GM08714 (cell line): ENCODE data around the gene ABHD2.

Experiments used
- H3K4me3 ChIP-seq: fragments of 200-500 bp; sonication (Bioruptor generic); 2 replicates; pipeline ENCODE4 v1.5.1; 2014; ENCODE audit warnings: mild to moderate bottlenecking, low read length, inconsistent platforms
- ZNF274 ChIP-seq: IDR thresholded peaks from 2 replicates; pipeline ENCODE4 v1.6.1; 2012; ENCODE audit warnings: mild to moderate bottlenecking, low read depth, low read length

ABHD2 gene

DNA sequence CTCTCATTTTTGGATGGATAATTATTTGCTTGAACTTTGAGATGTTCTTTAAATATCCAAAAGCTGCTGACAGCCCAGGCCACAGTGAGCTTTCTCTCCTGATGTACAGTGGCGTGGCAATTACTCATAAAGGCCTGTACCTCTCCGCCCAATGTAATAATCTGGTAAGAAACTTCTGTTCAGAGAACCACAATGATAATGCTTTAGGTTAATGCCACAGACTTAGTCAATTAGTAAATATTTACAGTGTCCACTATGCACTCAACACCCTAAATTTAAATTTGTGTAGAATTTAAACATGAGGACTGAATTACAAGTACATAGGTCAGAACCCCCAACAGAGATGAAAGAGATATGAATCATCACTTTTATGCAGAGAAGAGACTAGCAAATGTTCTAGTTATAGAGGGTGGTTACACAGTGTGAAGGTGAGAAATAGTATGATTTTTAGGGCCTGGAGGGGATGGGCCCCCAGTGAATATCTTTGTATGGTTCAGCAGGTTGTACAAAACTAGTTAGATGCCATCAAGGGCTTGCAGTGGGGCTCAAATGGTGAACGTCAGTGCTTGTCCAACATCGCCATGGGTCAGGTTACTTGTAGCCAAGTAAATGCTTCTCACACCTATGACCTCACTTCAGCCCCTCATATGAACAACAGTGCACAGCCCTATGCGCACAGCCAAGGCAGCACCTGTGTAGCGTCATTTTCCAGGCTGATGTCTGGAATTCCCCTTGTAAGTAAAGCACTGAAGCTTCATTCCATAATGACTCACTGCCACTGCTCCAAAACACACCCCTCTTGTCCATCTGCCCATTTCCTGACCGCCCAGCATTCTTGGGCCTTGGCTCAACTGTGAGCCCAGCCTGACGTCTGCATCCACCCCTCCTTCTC is 13.3 kb downstream of the ABHD2 start:
- TF ChIP-seq ZNF274, result no peak
- no peak overlapping the region for H3K4me3 ChIP-seq

DNA sequence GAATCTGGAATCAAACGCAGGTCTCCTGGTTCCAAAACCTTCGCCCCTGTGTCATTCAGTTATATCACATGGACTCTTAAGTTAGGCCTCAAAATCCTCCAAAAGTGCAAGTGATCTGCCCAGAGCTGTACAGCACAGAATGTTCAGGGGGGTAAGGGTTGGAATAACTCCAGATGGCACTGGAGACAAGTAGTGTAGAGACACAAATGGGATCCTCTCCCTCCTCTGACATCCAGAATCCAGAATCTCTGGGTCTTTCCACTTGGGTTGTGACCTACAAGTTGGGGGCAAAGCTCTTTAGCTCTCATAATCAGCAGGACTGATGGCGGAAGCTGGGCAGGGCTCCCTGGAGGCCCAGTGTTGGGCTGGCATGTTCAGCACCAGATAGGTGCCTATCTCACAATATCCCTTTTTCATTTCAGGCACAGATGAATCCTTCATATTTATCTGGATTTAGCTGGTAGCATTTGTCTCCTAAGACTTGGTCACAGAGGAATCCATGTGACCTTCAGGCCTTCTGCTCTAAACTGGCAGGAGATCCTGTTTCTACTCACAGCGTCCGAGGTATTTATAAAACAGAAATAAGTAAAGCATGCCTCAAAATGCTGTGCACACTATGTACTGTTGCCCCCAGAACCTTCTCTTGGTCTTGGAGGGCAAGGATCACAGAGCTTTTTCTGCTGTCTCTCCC is 15.4 kb downstream of the ABHD2 start:
- TF ChIP-seq ZNF274, result no peak
- no peak overlapping the region for H3K4me3 ChIP-seq

DNA sequence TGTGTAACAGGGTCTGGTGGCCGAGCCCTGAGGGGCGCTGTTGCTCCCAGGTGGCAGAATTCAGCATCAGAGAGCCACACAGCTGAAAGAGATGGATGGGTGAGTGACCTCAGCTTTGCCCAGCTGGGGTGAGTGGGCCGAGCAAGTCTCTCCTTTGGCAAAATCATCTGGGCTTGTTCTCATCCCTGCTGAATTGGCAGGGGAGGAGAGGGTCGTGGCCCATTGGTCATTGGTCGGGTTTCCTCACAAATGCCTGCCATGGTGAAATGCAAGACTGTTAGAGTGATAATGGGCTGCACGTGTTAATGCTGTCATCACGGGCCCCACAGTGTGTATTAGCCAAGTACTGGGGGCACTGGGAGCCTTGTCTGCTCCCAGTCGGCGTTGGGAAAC is 15.9 kb downstream of the ABHD2 start:
- no peak for TF ChIP-seq ZNF274
- no peak overlapping the region for H3K4me3 ChIP-seq

DNA sequence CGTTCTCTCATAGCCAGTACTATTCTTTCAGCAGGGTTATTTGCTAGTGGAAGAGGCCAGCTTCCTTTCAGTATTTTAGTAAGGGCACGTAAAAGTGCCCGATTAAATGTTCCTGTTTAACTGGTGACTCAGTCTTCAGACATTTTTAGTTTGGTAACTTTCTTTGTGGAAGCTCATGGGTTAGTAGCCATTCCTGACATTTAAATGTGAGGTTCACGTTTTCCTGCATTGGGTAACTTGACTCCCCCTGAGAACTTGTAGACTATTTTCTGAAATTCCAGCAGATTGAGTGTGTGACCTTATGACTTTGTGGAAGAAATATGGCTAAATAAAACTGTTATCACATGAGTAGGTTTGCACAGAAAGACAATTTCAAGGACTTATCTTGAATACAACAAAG is 16.9 kb downstream of the ABHD2 start:
- H3K4me3 ChIP-seq, result no peak overlapping the region
- TF ChIP-seq ZNF274, result no peak

DNA sequence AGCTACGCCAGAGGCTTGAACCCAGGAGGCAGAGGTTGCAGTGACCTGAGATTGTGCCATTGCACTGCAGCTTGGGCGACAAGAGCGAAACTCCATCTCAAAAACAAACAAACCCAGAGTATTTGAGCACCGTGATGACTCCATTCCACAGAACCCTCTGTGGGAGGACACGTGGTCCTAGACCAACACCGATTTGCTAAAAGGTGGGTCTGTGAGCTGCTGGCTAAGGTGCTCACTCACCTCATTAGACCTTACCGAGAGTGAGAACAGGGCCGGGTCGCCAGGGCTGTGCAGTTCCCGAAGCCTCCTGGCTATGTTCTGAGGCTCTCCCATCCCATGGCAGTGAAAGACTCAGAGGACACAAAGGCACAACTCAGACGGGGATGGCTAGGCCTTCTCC is 17.9 kb downstream of the ABHD2 start:
- no peak for TF ChIP-seq ZNF274
- no peak overlapping the region for H3K4me3 ChIP-seq

DNA sequence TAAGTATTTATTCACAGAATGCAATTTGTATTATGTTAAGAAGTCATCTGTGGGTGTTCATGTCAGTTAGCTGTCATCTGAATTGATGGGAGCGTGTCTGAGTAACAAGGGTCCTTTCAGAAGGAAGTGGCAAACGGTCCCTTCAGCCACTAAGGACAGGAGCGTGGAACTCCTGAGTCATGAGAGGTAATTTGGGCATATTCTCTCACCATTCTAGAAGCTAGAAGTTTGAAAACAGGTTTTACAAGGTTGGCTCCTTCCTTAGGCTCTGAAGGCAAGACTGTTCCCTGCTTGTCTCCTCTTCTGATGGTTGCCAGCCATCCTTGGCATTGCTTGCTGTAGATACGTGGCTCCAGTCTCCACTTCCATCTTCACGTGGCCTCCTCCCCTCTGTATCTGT is 19.7 kb downstream of the ABHD2 start:
- no peak for TF ChIP-seq ZNF274
- H3K4me3 ChIP-seq, result no peak overlapping the region

DNA sequence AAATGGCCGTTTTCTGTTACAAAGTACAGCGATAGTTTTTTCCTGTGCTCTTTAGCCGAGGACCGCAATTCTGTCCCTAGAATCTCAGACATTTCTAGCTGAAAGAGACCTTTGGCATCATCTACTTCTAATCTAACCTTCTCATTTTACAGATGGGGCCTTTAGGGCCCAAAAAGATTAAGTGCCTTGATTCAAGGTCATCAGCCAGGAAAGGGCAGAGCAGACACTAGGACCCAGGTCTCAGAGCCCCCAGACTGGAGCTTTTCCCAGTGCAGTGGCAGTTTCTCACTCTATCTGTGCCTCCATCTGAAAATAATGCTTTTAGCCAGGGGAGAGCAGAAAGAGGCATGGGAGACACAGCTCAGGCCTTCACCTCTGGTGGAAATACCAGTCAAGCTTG is 20.6 kb downstream of the ABHD2 start:
- H3K4me3 ChIP-seq, result no peak overlapping the region
- no peak for TF ChIP-seq ZNF274

DNA sequence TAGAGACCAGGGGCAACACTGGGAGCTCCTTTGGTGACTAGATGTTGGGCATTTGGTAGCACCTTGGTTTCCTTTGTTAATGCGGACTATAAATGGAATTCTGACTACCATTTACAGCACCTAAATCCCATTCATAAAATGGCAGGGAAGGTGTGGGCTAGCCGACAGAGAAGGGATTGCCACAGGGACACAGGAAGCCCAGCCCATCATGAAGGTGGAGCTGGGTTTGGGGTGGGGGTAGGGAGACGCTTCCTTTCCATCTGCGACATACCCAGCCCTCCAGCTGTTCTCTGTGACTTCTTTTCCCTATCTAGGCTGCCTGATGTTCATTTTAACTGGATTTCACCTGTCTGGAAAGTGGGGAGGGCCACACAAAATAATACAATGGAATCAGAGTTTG is 21.0 kb downstream of the ABHD2 start:
- no peak overlapping the region for H3K4me3 ChIP-seq
- TF ChIP-seq ZNF274, result no peak

DNA sequence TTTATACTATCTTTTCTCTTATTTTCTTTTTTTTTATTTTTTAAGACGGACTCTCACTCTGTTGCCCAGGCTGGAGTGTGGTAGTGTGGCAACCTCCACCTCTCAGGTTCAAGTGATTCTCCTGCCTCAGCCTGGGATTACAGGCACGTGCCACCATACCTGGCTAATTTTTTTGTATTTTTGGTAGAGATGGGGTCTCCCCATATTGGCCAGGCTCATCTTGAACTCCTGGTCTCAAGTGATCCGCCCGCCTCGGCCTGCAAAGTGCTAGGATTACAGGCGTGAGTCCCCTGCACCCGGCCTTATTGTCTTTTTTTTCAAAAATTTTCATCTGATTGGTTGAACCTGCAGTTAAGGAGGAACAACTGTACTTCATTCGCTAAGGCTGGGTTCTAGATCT is 21.8 kb downstream of the ABHD2 start:
- H3K4me3 ChIP-seq, result no peak overlapping the region
- no peak for TF ChIP-seq ZNF274

DNA sequence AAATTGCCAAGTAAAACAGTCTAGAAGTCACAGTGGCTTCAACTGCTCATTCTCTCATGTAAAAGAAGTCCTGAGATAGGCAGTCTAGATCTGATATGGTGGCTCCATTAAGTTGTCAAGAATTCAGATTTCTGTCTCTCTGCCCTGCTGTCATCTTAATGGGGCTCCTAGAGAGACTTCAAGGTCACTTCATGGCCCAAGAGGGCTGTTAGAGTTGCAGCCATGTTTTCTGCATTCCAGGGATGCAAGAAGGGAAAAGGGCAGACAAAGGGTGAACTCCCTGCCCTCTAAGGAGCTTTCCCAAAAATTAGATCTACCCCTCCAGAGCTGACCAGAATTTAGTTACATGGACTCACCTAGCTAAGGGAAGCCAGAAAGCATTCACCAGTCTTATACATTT is 23.1 kb downstream of the ABHD2 start:
- no peak overlapping the region for H3K4me3 ChIP-seq
- TF ChIP-seq ZNF274, result no peak

DNA sequence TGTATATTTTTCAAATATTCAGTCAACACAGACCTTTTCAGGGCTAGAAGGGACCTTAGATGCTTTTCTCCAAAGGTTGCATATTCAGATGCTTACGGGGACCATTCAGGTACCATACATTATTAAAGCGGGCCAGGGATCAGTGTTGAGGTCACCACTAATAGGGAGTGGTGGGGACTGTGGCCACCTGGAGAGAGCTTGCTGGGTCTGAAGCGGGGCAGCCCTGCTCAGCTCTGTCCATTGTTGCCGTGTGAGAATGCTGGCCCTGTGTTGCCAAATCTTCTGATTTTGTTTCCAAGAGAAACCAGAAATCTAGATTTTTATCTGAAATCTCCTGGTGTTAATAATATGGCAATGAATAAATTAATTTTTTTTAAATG is 23.7 kb downstream of the ABHD2 start:
- TF ChIP-seq ZNF274, result no peak
- H3K4me3 ChIP-seq, result no peak overlapping the region

DNA sequence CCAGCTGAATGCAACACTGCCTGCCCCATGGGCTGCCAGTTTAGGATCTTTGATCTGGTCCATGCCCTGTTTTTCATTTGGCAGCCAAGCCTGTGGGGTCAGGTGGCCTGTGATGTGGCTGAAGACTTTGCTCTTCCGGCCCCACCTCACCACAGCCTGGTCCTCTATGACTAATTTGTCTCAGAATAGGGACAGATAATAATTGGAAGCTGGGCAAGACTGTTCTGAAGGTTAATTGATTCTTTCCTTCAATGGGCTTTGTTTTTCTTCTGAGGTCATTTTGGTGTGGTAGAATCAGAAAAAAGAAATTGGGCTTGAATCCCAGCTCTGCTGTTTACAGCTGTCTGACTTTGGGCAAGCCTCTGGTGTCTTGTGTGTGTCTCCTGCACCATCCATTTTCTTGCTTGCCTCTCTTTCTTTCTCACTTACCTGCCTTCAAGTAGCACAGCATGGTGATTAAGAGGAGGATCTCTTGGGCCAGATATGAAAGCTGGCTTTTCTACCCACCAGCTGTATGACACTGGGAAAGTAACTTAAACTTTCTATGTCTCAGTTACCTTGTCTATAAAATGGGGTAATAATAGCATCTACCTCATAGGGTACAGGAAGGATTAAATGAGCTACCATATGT is 24.2 kb downstream of the ABHD2 start:
- no peak for TF ChIP-seq ZNF274
- H3K4me3 ChIP-seq, result no peak overlapping the region

DNA sequence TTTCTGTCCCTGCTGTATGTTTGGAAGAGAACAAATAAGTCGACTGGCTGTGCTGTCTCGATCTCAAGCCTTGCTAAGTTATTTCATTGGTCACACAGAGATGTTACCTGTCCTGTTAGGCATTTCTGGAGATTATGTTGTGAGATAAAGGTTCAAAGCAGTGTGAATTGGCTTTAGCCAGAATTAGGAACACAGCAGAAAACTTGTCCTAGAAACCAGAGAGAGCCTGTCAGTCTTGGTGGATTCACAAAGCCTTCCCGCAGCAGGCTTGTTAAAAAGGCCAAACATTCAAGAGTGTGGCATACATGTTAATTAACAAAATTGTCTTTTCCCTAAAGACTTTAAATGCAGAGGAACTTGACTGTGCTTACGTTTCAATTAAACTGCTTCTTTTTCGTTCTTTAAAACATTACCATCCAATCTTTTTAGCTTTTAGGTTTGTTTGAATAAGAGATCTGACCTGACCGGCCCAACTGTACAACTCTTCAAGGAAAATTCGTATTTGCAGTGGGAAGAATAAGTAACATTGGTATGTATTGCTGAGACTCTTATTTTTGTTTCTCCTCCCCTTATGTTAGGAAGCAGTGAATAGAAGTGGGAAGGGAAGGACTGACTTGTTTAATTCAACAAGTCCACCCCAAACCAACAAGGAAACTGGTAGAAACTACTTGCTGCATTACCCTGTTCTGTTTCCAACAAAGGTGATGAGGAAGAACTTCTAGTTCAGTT is 25.2 kb downstream of the ABHD2 start:
- H3K4me3 ChIP-seq, result no peak overlapping the region
- TF ChIP-seq ZNF274, result no peak

DNA sequence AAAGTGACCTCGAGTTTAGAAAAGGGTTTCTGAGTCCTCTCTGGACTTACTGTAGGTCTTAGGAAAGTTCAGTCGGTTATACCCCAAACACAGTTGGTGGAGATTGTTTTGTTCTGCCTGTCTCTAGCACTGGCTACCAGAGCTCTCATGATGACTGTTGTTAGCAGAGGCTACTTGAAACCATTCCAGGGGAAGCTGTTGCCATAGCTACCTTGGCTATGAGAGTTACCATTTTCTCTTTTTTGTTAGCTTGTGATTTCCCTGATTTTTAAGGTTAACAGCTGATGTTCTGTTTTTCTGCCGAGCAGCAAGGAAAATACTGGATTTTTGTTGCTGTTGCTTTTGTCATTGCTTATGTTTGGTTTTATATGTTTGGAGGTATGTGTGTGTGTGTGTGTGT is 26.7 kb downstream of the ABHD2 start:
- H3K4me3 ChIP-seq, result no peak overlapping the region
- no peak for TF ChIP-seq ZNF274

DNA sequence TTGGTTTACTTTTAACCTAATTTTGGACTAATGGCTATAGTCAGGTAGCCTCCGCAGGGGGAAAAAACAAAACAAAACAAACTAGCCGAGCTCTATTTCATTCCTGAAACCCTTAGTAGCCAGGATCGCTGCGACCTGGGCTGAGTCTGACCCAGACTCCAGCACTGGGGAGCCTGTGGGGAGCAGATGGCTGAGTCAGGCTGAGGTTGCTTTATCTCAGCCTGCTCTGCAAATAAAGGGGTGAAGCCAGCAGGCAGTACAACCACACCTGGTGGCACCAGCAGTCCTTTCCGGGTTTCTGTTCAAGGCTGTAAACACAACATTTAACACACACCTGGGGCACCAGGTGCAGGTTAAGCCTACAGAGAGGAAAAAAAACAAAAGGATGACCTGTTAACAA is 27.3 kb downstream of the ABHD2 start:
- H3K4me3 ChIP-seq, result no peak overlapping the region
- TF ChIP-seq ZNF274, result no peak
